Stimulated activated naive CD4-positive, alpha-beta T cell (primary cell): ENCODE results near the gene ARHGAP22.

ENCODE experiments used
- DNase-seq, 6 experiments: peaks; one replicate each; lab custom pipeline; 2025; lab: John Stamatoyannopoulos, UW

The ARHGAP22 gene

DNA sequence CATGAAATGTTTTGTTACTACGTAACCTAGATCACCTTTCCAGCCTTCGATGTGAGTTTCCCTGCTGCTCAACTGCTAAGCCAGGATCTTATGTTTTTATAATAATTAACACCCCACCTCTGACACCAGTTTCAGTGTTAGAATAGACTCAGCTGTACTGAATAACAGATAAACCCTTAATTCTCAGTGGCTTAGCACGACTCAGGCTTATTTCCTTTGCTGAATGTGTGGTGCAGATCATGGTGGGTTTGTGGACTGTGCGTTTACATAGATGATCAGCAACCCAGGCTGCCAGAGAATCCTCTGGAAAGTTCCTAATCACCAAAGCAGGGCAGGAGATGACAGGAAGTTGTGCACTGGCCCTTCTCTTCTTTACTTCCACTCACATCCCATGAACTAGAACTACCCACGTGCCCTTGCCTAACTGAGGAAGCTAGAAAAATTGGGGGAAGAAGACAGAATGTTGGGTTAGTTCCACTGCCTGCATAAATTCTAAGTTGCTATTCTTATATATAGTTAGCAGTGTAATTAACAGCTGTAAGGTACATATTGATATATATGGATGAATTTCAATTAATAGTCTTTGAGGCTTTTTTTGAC is 186.6 kb downstream of the ARHGAP22 start:
- no peak for DNase-seq

DNA sequence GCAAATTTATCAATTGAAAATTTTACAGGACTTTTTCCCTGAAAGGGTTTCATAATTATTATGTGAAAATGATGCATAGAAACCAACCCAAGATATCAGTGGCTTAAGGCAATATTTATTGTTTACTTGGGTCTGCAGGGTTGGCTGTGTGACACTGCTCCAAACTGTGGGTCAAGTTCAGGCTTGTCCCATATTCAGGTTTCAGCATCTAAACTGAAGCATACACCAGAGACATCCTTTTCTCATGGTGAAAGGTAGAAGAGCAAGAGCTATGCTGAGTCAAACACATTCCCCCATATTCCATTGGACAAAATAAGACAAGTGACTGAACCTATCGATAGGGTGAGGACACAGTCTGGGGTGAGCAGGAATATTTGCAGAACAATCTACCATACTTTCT is 187.5 kb downstream of the ARHGAP22 start:
- DNase-seq = no peak

DNA sequence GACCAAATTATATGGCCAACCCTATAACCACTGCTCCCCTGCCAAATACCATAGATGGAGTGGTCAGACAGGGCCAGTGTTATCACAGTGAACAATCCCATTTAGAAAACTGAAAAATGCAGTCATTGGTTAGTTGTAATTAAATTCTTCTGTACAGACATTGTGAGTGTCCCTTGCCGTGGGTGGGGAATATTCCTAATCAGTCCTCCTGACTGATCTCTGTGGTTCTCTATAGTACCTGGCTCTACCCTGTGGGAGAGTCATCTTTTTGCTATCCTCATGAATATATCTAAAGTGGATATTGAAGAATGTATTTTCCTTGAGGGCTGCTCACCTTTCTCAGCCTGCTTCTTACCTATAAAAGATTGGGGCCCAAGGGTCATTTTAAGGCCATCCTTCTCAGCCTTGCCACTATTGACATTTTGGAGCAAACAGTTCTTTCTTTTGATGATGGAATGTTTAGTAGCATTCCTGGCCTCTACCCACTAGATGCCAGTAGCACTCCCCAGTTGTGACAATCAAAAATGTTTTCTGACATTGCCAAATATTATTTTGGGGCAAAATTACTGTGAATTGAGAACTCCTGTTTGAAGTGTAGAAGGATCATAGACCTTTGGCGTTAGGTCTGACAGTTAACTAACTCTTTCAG is 188.2 kb downstream of the ARHGAP22 start:
- no peak for DNase-seq

DNA sequence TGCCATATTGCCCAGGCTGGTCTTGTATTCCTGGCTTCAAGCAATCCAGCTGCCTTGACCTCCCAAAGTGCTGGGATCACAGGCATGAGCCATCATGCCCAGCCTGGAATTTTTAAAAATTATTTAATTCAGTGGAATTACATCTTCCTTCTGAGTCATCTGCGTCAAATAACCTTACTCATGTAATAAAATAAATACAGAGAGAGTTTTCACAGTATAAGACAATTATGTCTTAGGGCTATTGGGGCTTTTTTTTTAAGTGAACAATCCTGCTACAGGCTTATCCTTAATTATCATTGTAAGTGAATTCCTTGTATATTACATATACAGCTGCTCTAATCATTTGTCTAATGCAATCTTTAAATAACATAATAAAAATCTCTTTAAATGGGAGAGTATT is 190.1 kb downstream of the ARHGAP22 start:
- DNase-seq = no peak

DNA sequence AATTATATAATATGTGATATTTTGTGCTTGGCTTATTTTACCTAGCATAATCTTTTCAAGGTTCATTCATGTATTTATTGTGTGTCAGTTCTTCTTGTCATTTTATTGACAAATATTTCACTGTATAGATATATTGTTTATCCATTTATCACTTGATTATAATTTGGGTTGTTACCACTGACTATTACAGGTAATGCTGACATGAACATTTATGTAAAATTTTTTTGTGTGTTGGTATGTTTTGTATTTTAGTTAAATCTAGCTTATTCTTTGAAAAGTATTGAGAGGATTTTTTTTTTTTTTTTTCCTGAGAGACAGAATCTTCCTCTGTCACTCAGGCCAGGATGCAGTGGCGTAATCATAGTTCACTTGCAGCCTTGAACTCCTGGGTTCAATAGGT is 190.7 kb downstream of the ARHGAP22 start:
- no peak for DNase-seq

DNA sequence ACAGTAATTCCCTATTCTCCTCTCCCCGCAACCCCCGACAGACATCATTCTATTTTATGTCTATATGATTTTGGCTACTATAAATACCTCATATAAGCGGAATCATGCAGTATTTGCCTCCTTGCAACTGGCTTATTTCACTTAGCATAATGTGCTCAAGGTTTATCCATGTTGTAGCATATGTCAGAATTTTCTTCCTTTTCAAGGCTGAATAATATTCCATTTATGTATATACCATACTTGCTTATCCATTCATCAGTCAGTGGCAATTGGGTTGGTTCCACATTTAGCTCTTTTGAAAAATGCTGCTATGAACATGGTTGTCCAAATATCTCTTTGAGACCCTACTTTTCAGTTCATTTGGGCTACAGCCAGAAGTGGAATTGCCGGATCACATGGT is 191.9 kb downstream of the ARHGAP22 start:
- no peak for DNase-seq

DNA sequence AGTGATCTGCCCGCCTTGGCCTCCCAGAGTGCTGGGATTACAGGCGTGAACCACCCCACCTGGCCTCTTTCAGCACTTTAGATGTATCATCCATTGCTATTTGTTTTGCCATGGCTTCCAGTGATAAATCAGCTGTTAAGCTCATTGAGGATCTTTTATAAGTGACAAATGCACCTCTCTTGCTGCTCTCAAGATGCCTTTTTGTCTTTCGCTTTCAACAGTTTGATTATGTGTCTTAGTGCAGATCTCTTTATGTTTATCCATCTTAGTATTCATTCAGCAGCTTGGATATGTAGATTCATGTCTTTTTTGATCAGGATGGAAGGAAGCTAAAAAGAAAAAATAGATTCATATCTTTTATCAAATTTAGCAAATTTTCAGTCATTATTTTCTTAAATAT is 192.8 kb downstream of the ARHGAP22 start:
- DNase-seq = no peak

DNA sequence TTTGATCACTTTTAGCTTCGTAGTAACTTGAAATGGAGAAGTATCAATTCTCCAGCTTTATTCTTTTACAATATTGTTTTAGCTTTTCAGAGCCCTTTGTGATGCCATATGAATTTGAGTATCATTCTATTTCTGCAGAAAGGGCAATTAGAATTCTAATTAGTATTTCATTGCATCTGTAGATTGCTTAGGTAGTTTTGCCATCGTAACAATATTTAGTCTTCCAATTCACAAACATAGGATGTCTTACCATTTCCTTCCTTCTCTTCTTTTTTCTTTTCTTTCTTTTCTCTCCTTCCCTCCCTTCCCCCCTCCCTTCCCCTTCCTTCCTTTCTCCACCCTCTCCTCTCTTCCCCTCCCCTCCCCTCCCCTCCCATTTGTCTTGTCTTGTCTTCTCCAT is 193.4 kb downstream of the ARHGAP22 start:
- no peak for DNase-seq

DNA sequence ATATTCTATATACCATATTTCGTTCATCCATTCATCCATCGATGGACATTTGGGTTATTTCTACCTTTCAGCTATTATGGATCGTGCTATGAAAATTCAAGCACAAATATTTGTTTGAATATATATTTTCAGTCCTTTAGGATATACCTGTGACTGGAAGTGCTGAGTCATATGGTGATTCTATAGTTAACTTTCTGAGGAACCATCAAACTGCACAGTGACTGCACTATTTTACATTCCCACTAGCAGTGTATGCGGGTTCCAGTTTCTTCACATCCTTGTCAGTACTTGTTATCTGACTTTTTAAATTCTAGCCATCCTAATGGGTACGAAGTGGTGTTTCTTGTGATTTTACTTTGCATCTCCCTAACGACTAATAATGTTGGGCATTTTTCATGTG is 194.4 kb downstream of the ARHGAP22 start:
- DNase-seq = no peak

DNA sequence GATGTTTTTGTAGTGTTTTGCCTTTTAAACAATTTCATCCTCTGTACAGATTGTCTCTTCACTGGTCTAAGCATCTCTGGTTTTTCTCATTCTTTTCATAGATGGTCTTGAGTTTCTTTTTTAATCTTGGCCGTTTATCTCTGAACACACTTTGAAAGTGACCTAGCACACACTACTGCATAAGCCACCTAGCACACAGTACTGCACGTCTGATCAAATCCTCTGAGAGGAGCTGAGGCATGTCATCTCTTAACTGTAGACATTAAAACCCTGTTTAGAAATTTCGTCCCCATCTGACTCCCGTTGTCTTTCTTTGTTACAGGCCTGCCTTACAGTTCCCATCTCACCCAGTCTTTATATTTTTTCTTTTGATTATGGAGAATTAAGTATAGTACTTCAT is 198.2 kb downstream of the ARHGAP22 start:
- DNase-seq = no peak

DNA sequence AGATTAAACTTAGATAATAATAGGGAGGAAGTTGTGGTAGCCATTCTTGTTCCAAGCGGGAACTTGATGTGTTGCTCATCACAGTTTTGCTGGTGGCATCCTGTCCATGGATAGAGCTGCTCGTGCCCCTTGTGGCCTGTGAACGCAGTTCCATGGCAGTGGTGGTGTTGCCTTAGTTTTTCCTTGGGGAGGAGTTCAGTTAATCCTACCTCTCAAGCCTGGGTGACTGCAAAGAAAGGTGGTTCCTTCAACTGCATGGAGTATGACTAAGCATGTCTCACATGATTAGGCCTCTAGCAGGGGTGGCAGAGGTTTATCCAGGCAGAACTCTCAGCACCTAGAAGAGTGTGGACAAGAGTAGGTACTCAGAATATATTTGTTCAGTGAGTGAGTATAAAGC is 198.7 kb downstream of the ARHGAP22 start:
- no peak for DNase-seq

DNA sequence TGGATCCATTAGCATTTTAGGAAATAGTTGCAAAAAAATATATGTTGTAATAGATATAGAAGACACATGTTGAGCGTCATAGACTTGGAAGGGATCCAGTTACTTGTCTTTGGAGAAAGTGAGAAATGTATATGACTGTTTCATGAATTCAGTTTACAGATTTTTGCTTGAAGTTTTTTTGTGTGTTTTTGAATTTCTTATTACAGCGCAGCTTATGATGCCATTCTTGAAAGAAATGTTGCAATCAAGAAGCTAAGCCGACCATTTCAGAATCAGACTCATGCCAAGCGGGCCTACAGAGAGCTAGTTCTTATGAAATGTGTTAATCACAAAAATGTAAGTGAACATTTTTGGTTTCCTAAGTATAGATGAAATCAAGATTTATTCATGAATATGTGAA is 200.2 kb downstream of the ARHGAP22 start:
- no peak for DNase-seq

DNA sequence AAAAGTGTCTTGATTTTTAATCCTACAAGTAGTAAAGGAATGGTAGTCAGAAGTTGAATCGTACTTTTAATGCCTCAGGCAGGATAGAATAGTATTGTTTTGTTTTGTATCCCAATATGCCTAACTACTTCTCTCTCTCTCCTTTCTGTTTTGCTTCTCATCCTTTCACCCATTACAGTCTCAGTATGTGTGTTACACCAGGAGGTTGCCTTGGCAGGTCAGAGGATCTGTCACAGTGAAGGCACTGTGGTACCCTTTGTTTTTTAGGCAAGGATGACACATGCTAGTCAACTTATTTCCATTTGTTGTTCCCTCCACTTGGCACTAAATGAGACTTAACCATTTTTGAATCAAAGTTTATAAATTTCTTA is 204.0 kb downstream of the ARHGAP22 start:
- no peak for DNase-seq

DNA sequence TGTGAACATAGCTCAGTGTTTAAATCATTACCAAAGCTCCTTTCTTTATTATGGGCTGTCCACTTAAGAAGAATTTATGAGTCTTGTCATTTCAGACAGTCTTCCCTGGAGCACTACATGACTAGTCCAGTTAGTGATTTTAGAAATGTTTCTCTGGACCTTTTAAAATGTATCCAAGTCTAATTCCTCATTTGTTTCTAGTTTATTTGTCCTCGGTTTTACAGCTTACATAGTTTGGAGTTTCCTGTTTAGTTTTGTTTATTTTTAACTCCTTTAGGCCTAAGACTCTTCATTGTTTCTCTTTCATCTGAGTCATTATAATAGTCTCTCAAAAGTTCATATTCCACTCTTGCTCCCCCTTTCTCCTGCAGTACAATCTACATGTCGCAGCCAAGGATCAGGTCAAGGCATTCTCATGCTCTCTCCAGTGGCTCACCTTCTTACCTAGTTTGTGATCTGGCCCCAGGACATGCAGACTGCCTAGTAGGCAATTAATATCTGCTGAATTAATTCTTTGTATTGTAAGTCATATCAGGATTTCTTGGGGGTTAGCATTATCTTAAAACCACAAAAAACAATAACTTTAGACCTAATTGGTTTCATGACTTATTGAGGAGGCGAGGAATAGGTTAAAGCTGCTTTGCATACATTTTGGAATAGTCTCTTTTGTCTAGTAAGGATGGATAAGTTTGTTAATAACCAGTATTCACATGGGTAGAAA is 204.6 kb downstream of the ARHGAP22 start:
- no peak for DNase-seq

DNA sequence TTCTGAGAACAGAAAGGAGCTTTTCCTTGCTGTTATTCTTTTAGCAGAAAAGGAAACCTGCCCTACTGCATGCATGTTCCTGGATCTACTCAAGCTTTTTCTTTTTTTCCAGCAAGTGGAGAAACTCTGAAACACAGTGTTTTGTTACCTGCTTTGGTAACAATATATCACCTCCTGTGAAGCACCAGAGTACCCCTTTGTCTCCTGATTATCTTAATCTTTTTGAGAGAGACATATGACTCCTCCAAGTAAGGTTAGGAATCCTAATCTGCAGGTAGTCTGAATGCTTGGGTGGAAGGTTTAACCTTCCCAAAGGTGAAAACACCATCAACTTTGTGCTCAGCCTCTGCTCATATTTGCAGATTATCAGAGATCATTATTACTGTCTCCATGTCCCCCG is 205.3 kb downstream of the ARHGAP22 start:
- no peak for DNase-seq

DNA sequence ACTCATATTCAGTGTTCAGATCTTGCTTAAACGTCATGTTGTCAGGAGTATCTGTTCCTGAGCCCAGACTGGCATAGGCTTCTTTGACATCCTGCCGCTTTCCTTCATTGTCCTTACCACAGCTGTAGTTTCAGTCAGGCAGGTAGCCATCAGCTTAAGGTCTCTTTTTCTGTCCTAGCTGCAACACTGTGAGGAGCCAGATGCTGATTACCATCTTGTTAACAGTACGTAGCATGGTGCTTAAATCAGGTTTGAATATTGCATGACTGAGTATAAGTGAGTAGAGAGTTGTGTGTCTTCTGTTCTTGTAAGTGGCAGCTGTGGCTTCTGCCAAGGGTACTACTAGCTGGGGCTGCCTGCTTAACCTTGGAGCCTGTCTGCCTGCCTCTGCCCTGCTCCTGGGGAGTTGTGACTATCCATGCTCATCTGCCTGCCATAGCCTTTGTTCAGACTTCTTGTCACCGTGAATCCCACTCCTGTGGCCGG is 205.8 kb downstream of the ARHGAP22 start:
- no peak for DNase-seq

DNA sequence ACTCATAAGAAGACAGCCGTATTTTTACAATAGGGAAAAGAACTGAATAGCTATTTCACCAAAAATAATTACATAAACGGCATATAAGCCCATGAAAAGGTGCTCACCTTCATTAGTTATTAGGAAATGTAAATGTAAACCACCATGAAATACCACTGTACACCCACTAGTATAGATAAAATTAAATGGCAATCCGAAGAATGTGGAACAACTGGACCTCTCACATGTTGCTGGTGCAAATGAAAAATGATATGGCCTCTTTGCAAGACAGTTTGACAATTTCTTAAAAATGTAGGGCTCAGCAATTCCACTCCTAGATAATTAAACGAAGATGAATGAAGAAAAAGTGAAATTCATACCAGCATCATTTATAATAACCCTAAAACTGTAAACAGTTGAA is 206.6 kb downstream of the ARHGAP22 start:
- no peak for DNase-seq
